Measurements from ENCODE around the gene ZBTB16. TPM values are rescaled to one million over a fixed set of nuclear protein-coding genes. Genes with fewer than 3 reads are reported as not detected.

Gene ZBTB16
- polyA plus RNA-seq, 3 donors: 4.1 to 12.3 (median 8.3) TPM

GRCh38 chr11:114244726-114245394, 185.3 kb downstream of the ZBTB16 start:
- no peak overlapping the region for H3K9ac ChIP-seq (ENCODE audit: insufficient read depth, low read length, poor library complexity, severe bottlenecking)
- no peak overlapping the region for H3K4me2 ChIP-seq (replicated peaks; ENCODE audit: extremely low read depth, low read length, poor library complexity, severe bottlenecking)
- H4K20me1 ChIP-seq (ENCODE audit: insufficient read depth, low read length): no peaks in the 10 kb centered on the region
- Mint-ChIP-seq H3K9me3 (no peaks in the 10 kb centered on the region), H3K4me1 (peaks cover 4% of the 10 kb centered on the region), H3K36me3 (peaks cover 9% of the 10 kb centered on the region in 2 donors), H3K27me3 (ENCODE audit: low read depth in 3 of 3) (peaks cover 0 to 3% (median 0%) of the 10 kb centered on the region in 3 donors), H3K4me3 (no peak overlapping the region), H3K27ac (no peak overlapping the region)
- H3K4me3 ChIP-seq (replicated peaks in 1 of 3; ENCODE audit: low read depth in 2 of 3, low read length in 3 of 3): no peak overlapping the region
- no peaks in the 10 kb centered on the region for H3K4me1 ChIP-seq (ENCODE audit: control insufficient read depth in 1 of 2, insufficient read depth in 2 of 2, low read length in 2 of 2)
- intact Hi-C loops (cut with micrococcal nuclease): no loop called here
- no peak for DNase-seq
- WGBS (ENCODE audit: insufficient coverage): 95% methylated on average over 4 of the region's 18 CpGs
- no peaks in the 10 kb centered on the region for H3K36me3 ChIP-seq (replicated peaks in 1 of 2; ENCODE audit: control insufficient read depth in 1 of 2, insufficient read depth in 2 of 2, low read length in 2 of 2)
- TF ChIP-seq CTCF (IDR thresholded peaks at IDR 0.05): no peak
- H3K9me3 ChIP-seq (replicated peaks in 1 of 2; ENCODE audit: control insufficient read depth in 1 of 2, insufficient read depth in 1 of 2, low read length in 2 of 2): no peaks in the 10 kb centered on the region
- H2AFZ ChIP-seq (ENCODE audit: insufficient read depth, low read depth, low read length, poor library complexity, severe bottlenecking): no peak overlapping the region
- no peak overlapping the region for H3K27ac ChIP-seq (ENCODE audit: low read depth in 1 of 2, low read length in 2 of 2)
- H3K27me3 ChIP-seq (ENCODE audit: control insufficient read depth in 2 of 2, insufficient read depth in 2 of 2, low read length in 2 of 2): no peaks in the 10 kb centered on the region
- no peaks in the 10 kb centered on the region for H3K79me2 ChIP-seq (ENCODE audit: insufficient read depth, low read length)

GRCh38 chr11:114246321-114247069, 187.0 kb downstream of the ZBTB16 start:
- Mint-ChIP-seq H3K27me3 (ENCODE audit: low read depth in 3 of 3) (peaks cover 0 to 3% (median 0%) of the 10 kb centered on the region in 3 donors), H3K36me3 (peaks cover 21 to 23% of the 10 kb centered on the region in 2 donors), H3K9me3 (no peaks in the 10 kb centered on the region), H3K4me1 (peaks cover 4% of the 10 kb centered on the region), H3K4me3 (no peak overlapping the region), H3K27ac (peak overlapping the region in 1 of 7 donors; percentile 1)
- no peak overlapping the region for H3K9ac ChIP-seq (ENCODE audit: insufficient read depth, low read length, poor library complexity, severe bottlenecking)
- WGBS (ENCODE audit: insufficient coverage): 91% methylated on average over 6 of the region's 8 CpGs
- no peaks in the 10 kb centered on the region for H3K9me3 ChIP-seq (replicated peaks in 1 of 2; ENCODE audit: control insufficient read depth in 1 of 2, insufficient read depth in 1 of 2, low read length in 2 of 2)
- H3K4me2 ChIP-seq (replicated peaks; ENCODE audit: extremely low read depth, low read length, poor library complexity, severe bottlenecking): no peak overlapping the region
- no peaks in the 10 kb centered on the region for H3K4me1 ChIP-seq (ENCODE audit: control insufficient read depth in 1 of 2, insufficient read depth in 2 of 2, low read length in 2 of 2)
- peaks cover 0 to 6% of the 10 kb centered on the region in 2 donors for H3K36me3 ChIP-seq (replicated peaks in 1 of 2; ENCODE audit: control insufficient read depth in 1 of 2, insufficient read depth in 2 of 2, low read length in 2 of 2)
- no peak for TF ChIP-seq CTCF (IDR thresholded peaks at IDR 0.05)
- intact Hi-C loops (cut with micrococcal nuclease): no loop called here
- H2AFZ ChIP-seq (ENCODE audit: insufficient read depth, low read depth, low read length, poor library complexity, severe bottlenecking): no peak overlapping the region
- H3K27me3 ChIP-seq (ENCODE audit: control insufficient read depth in 2 of 2, insufficient read depth in 2 of 2, low read length in 2 of 2): no peaks in the 10 kb centered on the region
- no peak overlapping the region for H3K27ac ChIP-seq (ENCODE audit: low read depth in 1 of 2, low read length in 2 of 2)
- no peaks in the 10 kb centered on the region for H3K79me2 ChIP-seq (ENCODE audit: insufficient read depth, low read length)
- no peak overlapping the region for H3K4me3 ChIP-seq (replicated peaks in 1 of 3; ENCODE audit: low read depth in 2 of 3, low read length in 3 of 3)
- no peaks in the 10 kb centered on the region for H4K20me1 ChIP-seq (ENCODE audit: insufficient read depth, low read length)
- no peak for DNase-seq
